HG02884 (cell line): ENCODE measurements around the gene NFKBIA.
"Not testable (repeated sequence)": the region's sequence is repeated elsewhere in the genome, so short reads cannot be mapped to it uniquely, and the experiment has no call there.

ENCODE experiments used
- ATAC-seq: cut with Tn5 transposase; IDR thresholded peaks from one replicate; pipeline ENCODE4 v1.9.1; 2021; ENCODE audit warnings: mild to moderate bottlenecking, moderate library complexity; ENCODE audit not compliant: unreplicated experiment

NFKBIA gene, protein sequence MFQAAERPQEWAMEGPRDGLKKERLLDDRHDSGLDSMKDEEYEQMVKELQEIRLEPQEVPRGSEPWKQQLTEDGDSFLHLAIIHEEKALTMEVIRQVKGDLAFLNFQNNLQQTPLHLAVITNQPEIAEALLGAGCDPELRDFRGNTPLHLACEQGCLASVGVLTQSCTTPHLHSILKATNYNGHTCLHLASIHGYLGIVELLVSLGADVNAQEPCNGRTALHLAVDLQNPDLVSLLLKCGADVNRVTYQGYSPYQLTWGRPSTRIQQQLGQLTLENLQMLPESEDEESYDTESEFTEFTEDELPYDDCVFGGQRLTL

DNA sequence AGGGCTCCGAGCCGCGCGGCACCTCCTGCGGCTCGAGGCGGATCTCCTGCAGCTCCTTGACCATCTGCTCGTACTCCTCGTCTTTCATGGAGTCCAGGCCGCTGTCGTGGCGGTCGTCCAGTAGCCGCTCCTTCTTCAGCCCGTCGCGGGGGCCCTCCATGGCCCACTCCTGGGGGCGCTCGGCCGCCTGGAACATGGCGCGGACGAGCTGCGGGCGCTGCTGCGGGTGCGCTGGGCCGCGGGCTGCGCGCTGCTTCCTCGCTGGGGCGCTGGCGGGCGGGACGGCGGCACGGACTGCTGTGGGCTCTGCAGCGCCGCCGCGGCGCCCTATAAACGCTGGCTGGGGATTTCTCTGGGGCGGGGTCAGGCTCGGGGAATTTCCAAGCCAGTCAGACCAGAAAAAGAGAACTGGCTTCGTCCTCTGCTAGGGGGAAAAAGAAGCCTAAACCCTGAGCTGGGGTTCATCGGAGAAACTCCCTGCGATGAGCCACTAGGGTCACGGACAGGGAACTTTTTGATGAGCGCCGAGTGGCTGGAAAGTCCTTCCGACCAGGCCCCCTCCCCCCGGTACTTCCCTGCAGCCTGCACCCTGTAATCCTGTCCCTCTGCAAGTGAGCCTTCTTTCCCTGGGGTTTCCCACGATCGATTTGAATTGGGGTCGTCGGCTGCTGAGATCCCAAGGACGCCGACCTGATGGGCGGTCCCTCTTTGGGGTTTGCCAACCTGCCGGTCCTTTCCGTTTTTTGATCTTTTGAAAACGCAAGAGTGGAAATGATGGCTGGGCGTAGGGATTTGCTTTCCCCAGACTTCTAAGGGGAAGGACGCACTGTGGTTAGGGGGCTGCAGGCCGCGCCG is at the start of gene NFKBIA:
NFKBIA (minus strand) TSS at position 301 of the 855 bp plus-strand sequence; CDS start at position 196, 105 bp downstream.
- peak; percentile 47 for ATAC-seq

DNA sequence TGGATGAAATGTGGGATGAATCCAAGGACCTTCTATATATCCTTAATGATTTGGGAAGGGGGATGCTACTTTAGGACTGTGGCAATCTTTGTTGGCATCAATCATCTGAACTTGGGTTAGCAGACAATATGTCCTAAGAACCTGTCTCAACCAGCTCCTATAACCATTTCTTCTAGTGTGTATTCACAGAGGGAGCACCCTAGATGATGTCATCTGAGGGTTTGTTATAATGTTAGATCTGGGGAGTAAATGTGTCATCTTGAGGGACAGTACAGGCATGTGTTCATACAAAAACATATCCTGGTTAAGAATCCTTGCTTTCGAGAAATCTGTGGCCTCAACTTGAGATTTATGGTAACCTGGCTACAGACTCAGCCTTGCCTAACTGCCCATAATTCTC is 41.9 kb upstream of the NFKBIA start:
- ATAC-seq: no peak

DNA sequence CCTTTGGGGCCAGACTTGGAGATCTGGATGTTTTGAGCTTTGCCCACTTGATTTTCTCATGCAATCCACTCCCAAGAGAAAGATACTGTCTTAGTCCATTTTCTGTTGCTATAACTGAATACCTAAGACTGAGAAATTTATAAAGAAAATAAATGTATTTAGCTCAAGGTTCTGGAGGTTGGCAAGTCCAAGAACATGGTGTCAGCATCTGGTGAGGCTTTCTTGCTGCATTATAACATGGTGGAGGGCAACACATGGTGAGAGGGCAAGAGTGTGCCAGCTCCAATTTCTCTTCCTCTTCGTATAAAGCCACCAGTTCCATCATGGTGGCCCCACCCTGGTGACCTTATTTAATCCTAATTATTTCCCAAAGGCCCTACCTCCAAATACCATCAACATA is 39.6 kb upstream of the NFKBIA start:
- no peak for ATAC-seq

DNA sequence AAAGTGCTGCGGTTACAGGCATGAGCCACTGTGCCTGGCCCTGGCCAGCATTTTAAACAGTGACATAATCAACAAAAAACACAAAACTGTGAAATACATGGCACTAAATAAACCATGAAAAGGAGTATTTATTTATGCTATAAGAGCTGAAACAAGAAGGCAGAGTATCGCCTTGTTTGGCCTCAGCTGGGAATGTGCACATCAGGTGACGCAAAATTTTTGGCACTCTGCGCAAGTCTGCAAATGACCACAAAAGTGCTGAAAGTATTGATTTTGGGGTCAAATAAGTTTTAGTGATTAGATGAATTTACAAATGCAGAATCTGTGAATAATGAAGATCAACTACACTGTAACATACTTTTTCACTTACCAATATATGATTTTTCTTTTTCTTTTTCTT is 36.6 kb upstream of the NFKBIA start:
- no peak for ATAC-seq

DNA sequence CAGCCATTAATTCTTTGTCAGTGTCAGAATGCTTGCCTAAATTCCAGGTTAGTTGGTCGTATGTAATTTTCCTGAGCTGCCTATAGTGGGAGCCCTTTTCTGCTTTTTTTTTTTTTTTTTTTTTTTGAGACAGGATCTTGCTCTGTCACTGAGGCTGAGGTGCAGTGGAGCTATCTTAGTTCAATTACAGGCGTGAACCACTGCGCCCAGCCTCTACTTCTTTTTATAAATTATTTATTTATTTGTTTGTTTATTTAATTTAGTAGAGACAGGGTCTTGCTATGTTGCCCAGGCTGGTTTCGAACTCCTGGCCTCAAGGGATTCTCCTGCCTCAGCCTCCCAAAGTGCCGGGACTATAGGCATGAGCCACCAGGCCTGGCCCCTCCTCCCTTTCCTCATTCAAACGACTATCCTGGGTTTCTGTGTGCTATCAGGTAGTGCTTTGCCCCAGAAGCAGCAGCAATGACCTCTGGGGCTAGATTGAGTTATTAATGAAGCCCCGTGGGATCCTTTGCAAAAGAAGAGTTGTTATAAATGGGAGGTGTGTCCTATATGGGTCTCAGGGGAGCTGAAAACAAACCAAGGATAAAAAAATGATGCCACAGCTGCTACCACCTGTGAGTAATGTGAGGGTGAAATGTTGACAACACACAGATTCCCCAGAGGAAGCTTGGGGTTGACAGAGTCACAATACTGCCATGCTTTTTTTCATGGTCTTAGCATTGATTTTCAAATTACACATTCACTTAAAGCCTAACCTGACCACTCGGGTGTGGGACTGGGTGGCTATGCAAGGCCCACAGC is 34.6 kb upstream of the NFKBIA start:
- no peak for ATAC-seq

DNA sequence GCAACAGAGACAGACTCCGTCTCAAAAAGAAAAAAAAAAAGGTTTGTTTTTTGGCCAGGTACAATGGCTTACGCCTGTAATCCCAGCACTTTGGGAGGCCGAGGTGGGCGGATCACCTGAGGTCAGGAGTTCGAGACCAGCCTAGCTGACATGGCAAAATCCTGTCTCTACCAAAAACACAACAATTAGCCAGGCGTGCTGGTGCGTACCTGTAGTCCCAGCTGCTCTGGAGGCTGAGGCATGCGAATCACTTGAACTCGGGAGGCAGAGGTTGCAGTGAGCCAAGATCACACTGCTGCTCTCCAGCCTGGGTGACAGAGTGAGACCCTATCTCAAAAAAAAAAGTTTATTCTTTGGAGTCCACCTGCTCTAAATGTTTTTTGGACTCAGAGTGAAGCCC is 33.9 kb upstream of the NFKBIA start:
- not testable (repeated sequence) for ATAC-seq

DNA sequence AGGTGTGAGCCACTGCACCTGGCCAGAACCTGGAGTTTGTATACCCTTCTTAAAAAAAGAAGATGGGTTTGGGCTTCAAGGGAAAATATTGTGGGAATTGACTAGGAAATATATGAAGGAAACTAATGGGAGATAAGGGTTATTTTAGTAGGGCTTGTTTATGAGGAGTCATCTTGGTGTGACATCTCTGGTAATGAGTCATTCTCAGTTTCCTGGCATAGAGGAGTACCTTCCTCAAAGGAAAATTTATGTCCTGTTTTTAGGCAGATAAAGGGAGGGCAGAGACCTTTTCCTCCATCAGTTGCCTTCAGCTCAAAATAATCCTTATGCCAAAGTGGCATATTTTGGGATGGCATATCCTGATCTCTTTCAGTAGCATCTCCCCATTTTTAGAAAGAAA is 30.6 kb upstream of the NFKBIA start:
- ATAC-seq: no peak

DNA sequence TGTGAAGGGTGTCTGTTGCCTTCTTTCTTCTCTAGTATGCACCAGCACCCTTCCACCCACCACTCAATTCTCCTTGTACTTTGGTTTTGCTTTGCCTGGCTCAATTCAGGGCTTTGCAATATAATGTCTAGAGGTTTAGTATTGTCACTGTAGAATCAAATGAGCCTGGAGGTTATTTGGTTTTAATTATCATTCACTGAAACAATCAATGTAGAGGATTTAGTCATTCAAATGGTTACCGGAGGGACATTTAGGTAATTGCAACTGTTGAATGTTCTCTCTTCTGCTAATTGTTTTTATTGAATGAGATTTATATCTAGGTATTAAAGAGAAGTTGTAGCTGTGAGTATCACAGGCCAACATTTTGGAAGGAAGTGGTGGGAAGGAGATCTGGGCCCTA is 29.3 kb upstream of the NFKBIA start:
- no peak for ATAC-seq

DNA sequence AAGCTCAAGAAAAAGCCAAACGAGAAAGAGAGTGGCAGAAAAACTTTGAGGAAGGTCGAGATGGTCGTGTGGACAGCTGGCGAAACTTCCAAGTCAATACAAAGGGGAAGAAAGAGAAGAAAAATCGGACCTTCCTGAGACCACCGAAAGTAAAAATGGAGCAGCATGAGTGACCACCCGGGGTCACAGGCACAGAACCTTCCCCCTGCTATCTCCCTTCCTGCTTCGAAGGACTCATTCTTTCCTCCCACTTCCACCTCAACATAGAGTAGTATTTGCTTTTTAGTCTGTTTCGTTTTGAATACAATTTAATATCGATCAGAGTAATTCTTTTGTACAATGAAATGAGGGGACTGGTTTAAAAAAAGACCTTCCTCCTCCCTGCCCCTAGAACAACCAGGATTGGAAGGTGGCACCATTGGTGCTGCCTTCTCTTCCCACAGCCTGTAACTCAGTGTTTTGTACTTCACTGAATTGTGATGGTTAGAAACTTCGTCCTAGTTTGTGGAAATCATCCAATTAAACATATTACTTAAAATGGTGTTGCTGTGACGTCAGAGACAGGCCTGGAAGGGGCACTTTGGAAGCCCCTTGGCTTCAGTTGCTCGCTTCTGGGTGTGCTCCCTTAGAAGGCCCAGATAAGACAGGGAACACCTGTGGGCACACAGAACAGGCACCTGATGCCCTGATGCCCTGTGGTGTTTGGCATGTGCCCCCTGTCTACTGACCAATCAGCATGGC is 26.1 kb upstream of the NFKBIA start:
- no peak for ATAC-seq

DNA sequence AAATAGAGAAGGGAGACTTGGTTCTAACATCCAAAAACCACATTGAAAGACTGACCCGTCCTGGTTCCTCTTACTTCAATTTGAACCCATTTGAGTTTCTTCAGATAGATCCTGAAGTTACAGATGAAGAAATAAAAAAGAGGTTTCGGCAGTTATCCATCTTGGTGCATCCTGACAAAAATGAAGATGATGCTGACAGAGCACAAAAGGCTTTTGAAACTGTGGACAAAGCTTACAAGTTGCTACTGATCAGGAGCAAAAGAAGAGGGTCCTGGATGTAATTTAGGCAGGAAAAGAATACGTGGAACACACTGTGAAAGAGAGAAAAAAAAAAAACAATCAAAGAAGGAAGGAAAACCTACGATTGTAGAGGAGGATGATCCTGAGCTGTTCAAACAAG is 25.4 kb upstream of the NFKBIA start:
- no peak for ATAC-seq

DNA sequence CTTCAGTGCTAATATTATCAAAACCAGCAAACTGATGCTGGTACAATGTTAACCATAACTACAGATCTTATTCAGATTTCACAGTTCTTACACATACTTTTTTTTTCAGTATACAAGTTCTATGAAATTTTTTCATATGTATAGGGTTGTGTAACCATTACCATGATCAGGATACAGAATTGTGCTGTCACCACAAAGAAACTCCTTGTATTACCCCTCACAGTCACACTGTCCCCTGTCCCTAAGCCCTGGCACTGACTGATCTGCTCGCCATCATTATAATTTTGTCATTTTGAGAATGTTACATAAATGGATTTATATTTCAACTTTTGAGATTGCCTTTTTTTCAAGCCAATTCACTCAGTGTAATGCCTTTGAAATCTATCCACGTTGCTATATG is 21.3 kb upstream of the NFKBIA start:
- ATAC-seq: no peak

DNA sequence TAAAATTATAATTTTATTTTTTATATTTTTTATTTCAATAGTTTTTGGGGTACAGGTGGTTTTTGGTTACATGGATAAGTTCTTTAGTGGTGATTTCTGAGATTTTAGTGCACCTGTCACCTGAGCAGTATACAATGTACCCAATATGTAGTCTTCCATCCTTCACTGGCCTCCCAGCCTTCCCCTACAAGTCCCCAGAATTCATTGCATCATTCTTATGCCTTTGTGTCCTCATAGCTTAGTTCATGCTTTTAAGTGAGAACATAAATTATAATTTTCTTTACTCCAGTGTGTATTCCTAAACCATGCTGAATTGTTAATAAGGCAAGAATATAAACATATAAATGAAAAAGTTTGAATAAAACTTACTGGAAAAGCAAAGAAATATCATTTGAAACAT is 19.1 kb upstream of the NFKBIA start:
- no peak for ATAC-seq

DNA sequence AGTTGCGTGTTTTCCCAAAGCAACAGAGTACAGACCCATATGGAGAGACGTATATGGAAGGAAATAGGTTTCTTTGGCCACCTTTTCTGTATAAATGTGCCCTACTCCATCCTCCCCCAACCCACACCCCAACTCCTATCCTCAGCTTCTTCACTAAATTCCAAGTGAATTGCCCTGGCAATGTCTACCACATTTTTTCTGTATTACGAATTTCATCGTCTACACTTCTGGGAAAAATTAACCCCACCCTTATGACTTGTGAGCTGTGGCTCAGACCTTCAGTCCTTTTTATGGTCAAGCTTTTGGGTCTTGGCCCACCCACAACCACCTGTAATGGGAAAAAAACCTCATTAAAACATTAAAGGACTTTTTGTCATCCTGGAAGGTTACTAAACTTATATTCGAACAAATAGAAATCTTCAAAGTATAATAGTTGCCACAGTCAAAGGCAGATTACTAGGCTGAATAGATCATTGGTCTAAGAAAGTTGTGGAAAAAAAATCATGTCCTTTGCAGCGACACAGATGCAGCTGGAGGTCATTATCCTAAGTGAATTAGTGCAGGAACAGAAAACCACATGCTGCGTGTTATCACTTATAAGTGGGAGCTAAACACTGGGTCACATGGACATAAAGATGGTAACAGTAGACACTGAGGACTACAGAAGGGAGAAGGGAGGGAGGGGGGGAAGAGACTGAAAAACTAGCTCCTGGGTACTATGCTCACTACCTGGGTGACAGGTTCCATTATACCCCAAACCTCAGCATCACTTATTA is 15.7 kb upstream of the NFKBIA start:
- no peak for ATAC-seq

DNA sequence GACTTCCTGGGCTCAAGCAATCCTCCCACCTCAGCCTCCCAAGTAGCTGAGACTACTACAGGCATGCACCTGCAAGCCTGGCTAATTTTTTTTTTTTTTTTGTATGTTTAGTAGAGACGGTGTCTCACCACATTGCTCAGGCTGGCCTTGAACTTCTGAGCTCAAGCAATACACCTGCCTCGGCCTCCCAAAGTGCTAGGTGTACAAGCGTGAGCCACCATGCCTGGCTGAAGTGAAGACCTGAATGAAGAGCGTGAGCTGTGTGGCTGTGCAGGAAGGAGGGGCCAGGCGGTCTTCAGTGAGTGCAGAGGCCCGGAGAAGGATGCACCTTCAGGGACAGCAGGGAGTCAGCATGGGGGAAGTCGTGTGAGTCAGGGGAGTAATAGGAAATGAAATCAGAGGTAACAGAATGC is 14.9 kb upstream of the NFKBIA start:
- ATAC-seq: no peak

DNA sequence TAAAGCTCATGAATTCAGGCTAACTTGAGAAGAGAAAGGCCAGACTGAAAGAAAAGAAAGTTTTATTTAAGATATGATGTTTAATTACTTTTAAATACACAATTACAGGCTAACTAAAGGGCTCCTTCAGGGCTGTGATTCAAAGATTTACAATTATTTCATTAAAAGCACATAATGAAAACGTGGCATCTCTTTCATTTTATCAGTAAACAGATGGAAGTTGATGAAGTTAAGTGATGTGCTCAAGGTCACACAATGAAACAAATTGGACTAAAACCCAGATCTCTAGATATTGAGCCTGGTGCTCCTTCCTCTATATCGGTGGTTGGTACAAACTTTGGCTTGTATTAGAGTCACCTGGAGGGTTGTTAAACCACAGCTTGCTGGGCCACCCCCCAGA is 13.5 kb upstream of the NFKBIA start:
- no peak for ATAC-seq

DNA sequence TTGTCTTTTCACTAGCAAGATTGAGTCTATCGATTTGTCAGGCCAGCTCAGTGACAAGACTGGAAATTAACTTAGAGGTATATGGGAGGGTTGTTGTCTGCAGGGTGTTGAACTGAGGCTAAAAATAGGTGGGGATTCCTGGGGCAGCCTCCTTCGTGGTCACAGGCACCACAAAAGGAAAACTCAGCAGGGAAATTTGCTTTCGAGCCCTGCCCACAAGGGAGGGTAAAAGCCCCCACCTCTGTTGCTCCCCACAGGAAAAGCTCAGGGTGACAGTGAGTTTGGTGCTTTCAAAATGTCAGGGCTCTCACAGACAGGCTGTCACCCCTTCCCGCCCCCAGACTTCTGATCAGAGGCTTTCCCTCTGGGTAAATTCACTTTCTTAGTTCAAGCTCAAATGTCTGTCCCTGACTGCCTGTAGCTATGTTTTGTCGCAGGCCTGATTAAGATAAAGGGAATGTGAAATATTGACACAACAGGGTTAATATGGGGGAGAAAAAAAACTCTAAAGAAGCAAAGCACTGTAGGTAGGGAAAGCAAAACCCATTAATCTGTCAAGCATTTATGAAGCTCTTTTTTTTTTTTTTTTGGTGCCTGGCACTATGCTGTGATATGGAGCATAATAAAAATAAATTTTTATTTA is 11.7 kb upstream of the NFKBIA start:
- peak; percentile 51 for ATAC-seq

DNA sequence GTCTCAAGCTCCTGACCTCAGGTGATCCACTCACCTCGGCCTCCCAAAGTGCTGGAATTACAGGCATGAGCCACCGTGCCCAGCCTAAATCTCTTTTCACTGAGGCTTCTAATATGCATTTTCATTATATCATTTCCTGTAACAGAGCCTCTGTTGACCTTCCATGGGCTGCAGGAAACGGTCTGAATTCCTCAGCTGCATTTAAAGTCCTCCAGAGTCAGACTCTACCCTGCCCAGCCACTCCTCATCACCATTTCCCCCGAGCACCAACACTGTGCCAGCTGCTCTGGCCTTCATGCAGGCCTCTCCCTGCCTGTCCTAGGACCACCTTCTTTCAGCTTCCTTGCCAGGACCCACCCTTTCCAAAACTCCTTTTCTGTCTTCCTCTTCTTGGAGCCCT is 9.8 kb upstream of the NFKBIA start:
- ATAC-seq: no peak

DNA sequence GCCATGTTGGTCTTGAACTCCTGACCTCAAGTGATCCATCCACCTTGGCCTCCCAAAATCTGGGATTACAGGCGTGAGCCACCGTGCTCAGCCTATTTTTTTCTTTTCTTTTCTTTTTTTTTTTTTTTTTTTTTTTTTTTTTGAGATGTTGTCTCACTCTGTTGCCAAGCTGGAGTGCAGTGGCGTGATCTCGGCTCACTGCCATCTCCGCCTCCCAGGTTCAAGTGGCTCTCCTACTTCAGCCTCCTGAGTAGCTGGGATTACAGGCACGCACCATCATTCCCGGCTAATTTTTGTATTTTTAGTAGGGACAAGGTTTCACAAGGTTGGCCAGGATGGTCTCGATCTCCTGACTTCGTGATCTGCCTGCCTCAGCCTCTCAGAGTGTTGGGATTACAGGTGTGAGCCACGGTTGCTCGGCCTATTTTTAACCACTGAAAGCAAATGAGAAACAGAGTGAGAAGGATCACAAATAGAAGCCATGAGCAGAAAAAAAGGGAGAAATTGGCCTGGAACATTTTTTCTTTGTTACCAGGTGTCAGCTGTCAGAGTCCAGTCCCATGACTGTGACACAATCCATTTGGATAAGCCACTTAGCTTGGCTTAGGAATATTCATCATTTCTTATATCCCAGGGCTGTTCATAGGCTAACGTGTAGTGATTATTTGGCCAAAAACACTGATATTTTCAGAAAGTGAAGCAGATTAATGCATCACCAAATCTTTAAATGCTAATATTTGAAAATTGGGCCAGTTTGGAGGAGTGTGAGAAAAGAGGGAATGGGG is 7.9 kb upstream of the NFKBIA start:
- no peak for ATAC-seq

DNA sequence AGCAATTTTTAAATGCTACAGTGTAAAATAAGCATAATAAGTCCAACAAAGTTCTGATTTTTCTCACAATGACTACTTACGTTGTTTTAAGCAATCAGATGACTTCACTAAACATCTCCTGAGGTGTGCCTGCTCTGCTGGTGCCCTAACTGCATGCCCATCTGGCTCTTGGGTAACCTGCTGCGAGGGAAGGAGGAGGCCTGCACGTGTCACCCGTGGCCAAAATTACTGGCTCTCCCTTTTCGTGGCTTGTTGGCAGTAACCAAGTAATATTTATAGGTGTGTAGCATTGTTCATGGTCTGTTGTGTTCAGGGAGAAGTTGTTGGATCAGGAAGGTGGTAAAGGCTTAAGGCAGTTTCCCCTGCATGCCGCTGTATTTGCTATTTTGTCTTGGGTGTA is 6.3 kb upstream of the NFKBIA start:
- no peak for ATAC-seq
